ENCODE results near the gene NKD1. TPM values are rescaled to one million over a fixed set of nuclear protein-coding genes. Genes with fewer than 3 reads are reported as not detected.

NKD1 gene
- total RNA-seq, 1 donor from 2014 or later = 43.2 TPM

DNA sequence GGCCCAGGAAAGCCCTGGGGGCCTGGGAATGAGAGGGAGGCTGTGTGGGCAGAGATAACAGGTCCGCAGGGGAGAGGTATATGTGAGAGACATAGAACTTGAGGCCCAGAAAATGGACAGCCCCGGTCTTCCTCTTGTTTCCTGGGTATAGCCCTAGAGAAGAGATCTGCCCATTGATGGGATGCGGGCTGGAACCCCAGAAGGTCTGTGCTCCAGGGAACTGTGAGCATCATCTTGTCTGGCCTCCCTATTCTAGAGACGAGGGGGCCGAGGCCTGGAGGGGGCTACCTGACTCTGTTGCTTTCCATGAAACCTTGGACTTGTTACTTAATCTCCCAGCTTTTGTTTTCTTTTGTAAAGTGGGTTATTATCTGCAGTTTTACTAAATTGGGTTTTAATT is 53.9 kb downstream of the NKD1 start:
- TF ChIP-seq, protein P1, sequence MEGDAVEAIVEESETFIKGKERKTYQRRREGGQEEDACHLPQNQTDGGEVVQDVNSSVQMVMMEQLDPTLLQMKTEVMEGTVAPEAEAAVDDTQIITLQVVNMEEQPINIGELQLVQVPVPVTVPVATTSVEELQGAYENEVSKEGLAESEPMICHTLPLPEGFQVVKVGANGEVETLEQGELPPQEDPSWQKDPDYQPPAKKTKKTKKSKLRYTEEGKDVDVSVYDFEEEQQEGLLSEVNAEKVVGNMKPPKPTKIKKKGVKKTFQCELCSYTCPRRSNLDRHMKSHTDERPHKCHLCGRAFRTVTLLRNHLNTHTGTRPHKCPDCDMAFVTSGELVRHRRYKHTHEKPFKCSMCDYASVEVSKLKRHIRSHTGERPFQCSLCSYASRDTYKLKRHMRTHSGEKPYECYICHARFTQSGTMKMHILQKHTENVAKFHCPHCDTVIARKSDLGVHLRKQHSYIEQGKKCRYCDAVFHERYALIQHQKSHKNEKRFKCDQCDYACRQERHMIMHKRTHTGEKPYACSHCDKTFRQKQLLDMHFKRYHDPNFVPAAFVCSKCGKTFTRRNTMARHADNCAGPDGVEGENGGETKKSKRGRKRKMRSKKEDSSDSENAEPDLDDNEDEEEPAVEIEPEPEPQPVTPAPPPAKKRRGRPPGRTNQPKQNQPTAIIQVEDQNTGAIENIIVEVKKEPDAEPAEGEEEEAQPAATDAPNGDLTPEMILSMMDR (conservative IDR thresholded peaks at IDR 0.05) = no peak
- H3K27ac Mint-ChIP-seq = no peak overlapping the region
- peaks cover under 1% of the 10 kb centered on the region for H3K36me3 Mint-ChIP-seq

DNA sequence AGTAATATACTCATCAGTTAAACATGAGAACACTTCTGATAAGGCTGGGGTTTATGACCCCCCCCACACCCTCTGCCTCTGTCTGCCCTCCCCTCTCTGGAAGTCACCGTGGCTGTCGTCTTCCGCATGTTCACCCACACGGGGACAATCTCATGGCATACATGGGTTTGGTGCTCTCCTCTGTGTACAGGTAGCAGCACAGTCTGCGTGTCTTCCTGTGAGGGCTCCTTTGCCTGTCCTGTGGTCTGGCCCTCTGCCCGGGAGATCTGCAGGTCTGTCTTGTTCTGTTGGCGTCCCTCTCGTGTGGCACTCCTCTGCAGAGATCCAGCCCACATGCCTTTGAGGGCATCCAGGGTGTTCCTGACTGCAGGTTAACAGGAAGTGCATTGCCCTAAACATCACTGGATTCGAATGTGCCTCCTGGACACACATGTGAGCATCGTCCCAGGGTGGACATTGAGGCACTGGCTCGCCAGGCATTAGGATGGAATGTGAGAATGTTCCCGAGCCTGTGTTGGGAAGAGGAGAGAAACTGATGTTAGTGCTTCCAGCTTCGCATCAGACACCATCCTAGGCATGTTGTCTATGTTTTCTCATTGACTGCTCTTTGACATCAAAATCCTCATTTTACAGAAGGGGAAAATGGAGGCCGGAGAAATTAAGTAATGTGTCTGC is 54.5 kb downstream of the NKD1 start:
- Mint-ChIP-seq H3K4me1 (ENCODE audit: unreplicated experiment) (peaks cover 45% of the 10 kb centered on the region), H3K27ac (peak overlapping the region; percentile 48), H3K9me3 (no peaks in the 10 kb centered on the region), H3K36me3 (no peaks in the 10 kb centered on the region), H3K4me3 (no peak overlapping the region), H3K27me3 (no peaks in the 10 kb centered on the region)
- DNase-seq (ENCODE audit: extremely low spot score, unreplicated experiment) = no peak
- TF ChIP-seq, protein P1 (conservative IDR thresholded peaks at IDR 0.05) = no peak

More for the DNA sequence above, 53.9 kb downstream of the NKD1 start:
- Mint-ChIP-seq H3K4me1 (ENCODE audit: unreplicated experiment) (peaks cover 43% of the 10 kb centered on the region), H3K27me3 (no peaks in the 10 kb centered on the region), H3K9me3 (no peaks in the 10 kb centered on the region), H3K4me3 (no peak overlapping the region)
- no peak for DNase-seq (ENCODE audit: extremely low spot score, unreplicated experiment)

DNA sequence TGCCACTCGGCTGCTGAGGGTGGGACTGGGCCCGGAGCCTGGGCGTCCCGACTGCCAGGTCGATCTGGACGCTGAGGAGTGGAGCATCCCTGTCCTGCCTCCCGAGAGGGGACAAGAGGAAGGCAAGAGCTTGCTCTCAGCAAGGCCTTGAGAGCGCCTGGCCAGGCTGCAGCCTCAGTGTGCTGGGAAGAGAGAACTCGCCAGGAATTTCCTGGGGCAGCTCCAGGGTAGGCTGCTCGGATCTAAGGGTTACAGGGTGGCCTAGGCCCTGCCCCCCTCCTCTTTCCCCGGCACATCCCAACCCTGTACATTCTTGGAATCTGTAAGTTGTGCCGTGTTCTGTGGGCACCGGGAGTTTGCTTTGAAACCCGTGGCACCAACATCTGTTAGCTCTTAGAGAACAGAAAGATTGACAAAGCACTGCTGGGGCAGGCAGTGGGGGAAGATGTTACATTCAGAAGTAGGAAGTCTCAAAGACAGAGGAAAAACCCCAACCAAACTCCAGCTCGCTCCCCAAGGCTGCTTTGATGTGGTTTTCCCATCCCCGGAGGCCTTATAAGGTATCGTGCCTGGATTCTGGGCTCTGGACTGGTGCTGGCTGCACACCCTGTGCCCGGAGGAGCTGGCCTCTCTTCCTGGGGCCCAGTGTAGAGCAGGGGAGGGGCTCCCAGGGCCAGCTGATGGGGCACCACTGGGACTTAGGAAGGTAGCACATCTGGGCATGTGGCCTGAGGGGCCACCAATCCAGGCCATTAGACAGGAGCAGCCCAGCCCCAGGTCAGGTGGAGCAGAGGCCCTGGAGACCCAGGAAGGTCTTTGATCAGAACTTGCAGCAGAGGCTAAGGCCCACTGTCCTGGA is 55.2 kb downstream of the NKD1 start:
- Mint-ChIP-seq H3K27me3 (no peaks in the 10 kb centered on the region), H3K4me3 (peak overlapping the region; percentile 45), H3K9me3 (no peaks in the 10 kb centered on the region), H3K4me1 (ENCODE audit: unreplicated experiment) (peaks cover 49% of the 10 kb centered on the region), H3K27ac (no peak overlapping the region), H3K36me3 (no peaks in the 10 kb centered on the region)
- no peak for DNase-seq (ENCODE audit: extremely low spot score, unreplicated experiment)
- TF ChIP-seq, protein P1 (conservative IDR thresholded peaks at IDR 0.05) = no peak

DNA sequence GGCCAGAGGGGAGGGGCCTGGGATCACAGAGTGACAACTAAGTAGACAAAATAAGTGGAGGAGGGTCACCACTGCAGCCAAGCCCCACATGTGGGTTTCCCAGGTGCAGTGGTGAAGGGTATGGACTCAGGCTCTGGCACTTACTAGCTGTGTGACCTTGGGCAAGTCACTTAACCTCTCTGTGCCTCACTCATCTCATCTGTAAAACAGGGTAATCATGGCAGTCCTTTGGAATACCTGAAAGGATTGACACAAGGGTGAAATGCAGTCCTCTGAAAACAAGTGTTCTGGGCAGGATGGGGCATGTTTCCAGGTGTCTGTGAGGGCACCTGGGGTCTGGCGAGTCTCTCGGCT is 55.8 kb downstream of the NKD1 start:
- no peak overlapping the region for H3K4me3 Mint-ChIP-seq
- no peaks in the 10 kb centered on the region for H3K36me3 Mint-ChIP-seq
- H3K9me3 Mint-ChIP-seq = no peaks in the 10 kb centered on the region
- peaks cover 49% of the 10 kb centered on the region for H3K4me1 Mint-ChIP-seq (ENCODE audit: unreplicated experiment)
- no peaks in the 10 kb centered on the region for H3K27me3 Mint-ChIP-seq
- no peak overlapping the region for H3K27ac Mint-ChIP-seq
- TF ChIP-seq, protein P1 (conservative IDR thresholded peaks at IDR 0.05) = no peak
- DNase-seq (ENCODE audit: extremely low spot score, unreplicated experiment) = no peak

DNA sequence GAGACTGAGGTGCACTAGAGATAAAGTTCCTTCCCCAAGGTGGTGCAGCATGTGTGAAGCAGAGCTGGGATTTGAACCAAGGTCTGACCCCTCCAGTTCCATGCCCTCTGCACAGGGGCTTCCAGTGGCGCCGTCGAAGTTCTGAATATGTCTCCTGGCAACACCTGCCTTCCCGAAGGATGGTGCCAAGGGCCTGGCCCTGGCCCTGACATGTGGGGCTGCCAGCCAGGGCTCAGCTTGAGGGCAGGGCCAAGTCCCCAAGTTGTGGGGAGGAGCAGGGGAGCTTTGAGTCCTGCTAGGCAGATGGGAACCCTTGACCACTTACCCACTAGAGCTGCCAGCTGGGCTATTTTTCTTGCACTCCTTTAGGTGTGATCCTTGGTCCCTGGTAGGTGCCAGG is 56.4 kb downstream of the NKD1 start:
- Mint-ChIP-seq H3K36me3 (no peaks in the 10 kb centered on the region), H3K4me1 (ENCODE audit: unreplicated experiment) (peaks cover 49% of the 10 kb centered on the region), H3K4me3 (no peak overlapping the region), H3K27me3 (no peaks in the 10 kb centered on the region), H3K9me3 (no peaks in the 10 kb centered on the region), H3K27ac (no peak overlapping the region)
- TF ChIP-seq, protein P1 (conservative IDR thresholded peaks at IDR 0.05) = no peak
- DNase-seq (ENCODE audit: extremely low spot score, unreplicated experiment) = no peak

Measured in type B pancreatic cell (in vitro differentiated cells).